Fibroblast of upper back skin (primary cell): ENCODE results near the gene TIMP3.

Experiments used
- DNase-seq: peaks from one replicate; pipeline ENCODE4 v3.0.0-alpha.2; 2013

The TIMP3 gene

DNA sequence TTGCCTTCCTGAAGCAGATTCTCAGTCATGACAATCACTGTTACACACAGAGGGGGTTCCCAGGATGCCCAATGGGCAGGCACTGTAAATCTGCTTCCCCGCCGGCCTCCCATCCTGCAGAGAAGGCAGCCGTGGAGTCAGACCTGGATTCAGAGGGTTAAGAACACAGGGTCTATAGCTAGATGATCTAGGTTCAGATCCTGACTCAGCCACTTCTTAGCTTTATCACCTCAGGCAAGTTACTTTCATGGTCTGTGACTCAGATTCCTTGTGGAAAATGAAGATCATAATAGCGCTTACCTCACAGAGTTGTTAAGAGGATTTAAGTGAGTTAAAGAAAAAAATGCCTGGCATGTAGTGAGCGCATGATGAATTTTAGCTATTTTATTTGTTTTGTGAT, 95.9 kb downstream of the TIMP3 start:
- DNase-seq = peak; percentile 72

- DNase-seq = no peak
Observed at GRCh38 chr22:32900886-32901635, 99.6 kb downstream of the TIMP3 start.

- DNase-seq = no peak
Observed at GRCh38 chr22:32901925-32902324, 100.4 kb downstream of the TIMP3 start.

GRCh38 chr22:32903507-32903906, 102.0 kb downstream of the TIMP3 start:
- DNase-seq = no peak

- peak; percentile 47 for DNase-seq
Observed at GRCh38 chr22:32904044-32904443, 102.5 kb downstream of the TIMP3 start.

- DNase-seq = no peak
Observed at GRCh38 chr22:32905400-32905799, 103.9 kb downstream of the TIMP3 start.

DNA sequence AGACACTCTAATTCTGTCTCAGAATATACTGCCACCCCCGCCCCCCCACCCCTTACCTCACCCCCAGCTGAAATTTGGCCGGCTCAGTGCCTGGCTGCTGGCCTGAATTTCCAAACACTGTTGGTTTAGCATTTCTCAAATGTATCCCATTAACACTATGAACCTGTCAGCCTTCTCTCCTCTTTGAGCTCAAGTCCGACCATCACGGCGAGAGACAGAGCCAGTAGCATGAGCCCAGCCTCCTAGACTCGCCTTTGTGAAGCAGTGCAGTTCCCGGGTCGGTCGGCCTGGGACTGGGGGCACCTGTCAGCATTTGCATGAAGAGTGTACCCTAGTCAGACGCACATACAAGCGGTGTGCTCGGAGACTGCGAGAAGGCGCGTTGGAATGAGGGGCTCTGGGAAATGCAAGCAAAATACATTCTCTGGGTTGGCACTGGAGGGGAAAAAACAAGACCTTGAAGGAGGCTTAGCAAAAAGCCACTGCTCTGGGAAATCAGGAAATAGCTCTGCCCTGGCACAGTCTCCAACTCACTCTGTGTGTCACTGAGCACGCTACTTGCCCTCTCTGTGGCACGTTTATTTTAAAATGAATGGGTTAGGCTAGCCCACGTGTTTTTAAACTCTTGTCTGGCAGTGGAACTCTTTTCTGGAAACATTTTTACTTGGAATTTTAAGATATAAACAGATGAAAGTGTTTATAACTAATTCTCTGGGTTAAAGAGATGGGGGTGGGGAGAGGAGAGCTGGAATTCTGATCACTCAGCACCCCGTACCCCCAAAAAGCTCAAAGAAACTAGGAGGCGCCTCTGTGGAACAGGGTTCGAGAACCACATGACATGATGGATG, 108.3 kb downstream of the TIMP3 start:
- DNase-seq = no peak

DNA sequence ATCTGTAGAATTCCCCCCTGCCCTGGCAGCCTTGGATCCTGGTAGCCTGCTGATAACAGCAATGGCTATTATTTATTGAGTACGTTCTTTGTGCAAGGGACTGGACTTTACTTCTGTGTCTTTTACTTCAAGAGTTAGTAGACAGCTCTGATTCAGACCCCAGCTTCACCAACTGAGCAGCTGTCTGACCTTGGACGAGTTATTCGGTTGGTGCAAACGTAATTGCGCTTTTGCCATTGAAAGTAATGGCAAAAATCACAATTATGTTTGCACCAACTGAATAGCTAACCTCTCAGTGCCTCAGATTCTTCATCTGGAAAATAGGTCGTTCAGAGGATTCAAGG, 108.9 kb downstream of the TIMP3 start:
- DNase-seq = no peak

DNA sequence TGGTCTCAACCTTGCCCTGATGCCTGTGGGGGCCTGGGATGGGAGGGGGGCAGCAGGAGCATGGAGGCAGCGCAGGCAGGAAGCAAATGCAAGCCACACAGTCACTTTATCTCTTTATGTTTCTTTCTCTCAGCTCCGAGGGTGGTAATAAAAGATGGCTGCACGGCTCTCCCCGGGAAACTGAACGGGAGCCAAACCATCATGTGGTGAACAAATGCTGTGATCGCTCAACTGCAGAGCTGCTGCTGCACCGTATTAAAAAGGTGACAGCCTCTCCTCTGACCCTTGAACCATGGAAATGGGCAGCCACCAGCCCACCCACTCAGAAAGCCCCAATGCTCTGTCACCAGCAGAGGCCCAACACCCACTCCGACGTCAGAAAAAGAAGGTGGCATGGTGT, 110.0 kb downstream of the TIMP3 start:
- peak; percentile 40 for DNase-seq
